ENCODE data around the gene ETDB. TPM values are rescaled to one million over a fixed set of nuclear protein-coding genes. Genes with fewer than 3 reads are reported as not detected.

The ETDB gene
- total and polyA plus RNA-seq, 2 experiments from 2014 or later = not detected

DNA sequence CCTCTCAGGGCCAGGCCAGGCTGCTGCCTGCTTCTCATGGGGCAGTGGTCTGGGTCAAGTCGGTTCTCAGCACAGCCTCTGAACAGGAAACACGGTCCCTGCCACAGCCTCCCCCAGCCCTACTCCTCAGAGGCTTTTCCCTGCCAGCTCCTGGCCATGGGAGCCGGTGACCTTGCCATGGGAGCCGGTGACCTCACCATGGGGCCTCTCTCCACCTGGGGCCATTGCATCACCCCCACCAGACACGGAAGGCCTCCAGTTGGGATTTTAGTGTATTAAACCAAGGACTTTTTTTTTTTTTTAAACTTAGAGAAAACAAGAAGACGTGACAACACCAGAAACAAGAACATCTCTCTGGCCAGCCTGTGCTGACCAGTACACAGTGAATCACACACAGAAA lies 25.6 kb downstream of the ETDB start:
- peaks cover 14% of the 10 kb centered on the region for H3K27me3 Mint-ChIP-seq (ENCODE audit: insufficient read depth, low read depth, poor library complexity)
- no peaks in the 10 kb centered on the region for H3F3A ChIP-seq (replicated peaks; ENCODE audit: low read depth)
- peaks cover 4% of the 10 kb centered on the region; the same call in 1 of the 3 replicates for H3K9me3 Mint-ChIP-seq
- H3K79me2 ChIP-seq (replicated peaks; ENCODE audit: insufficient read depth) = no peaks in the 10 kb centered on the region
- no peaks in the 10 kb centered on the region for H3K9me2 ChIP-seq (ENCODE audit: insufficient read depth)
- TF ChIP-seq NANOG (IDR thresholded peaks at IDR 0.05; ENCODE audit: borderline replicate concordance) (no peak), CREB1 (CRISPR knock-in tag; IDR thresholded peaks at IDR 0.05; ENCODE audit: low read depth) (no peak), POLR2AphosphoS5 (IDR thresholded peaks at IDR 0.05; ENCODE audit: low read depth) (no peak), EZH2phosphoT487 (IDR thresholded peaks at IDR 0.05; ENCODE audit: unreplicated experiment) (no peak), ZNF114 (CRISPR knock-in tag; IDR thresholded peaks at IDR 0.05) (no peak), EZH2 (IDR thresholded peaks at IDR 0.05; ENCODE audit: low read depth, unreplicated experiment) (no peak), STAT1 (IDR thresholded peaks at IDR 0.05; ENCODE audit: unreplicated experiment) (no peak), JUNB (IDR thresholded peaks at IDR 0.05; ENCODE audit: unreplicated experiment) (no peak), ZNF331 (CRISPR knock-in tag; IDR thresholded peaks at IDR 0.05; ENCODE audit: low read depth) (no peak)
- TF ChIP-seq, protein P1, sequence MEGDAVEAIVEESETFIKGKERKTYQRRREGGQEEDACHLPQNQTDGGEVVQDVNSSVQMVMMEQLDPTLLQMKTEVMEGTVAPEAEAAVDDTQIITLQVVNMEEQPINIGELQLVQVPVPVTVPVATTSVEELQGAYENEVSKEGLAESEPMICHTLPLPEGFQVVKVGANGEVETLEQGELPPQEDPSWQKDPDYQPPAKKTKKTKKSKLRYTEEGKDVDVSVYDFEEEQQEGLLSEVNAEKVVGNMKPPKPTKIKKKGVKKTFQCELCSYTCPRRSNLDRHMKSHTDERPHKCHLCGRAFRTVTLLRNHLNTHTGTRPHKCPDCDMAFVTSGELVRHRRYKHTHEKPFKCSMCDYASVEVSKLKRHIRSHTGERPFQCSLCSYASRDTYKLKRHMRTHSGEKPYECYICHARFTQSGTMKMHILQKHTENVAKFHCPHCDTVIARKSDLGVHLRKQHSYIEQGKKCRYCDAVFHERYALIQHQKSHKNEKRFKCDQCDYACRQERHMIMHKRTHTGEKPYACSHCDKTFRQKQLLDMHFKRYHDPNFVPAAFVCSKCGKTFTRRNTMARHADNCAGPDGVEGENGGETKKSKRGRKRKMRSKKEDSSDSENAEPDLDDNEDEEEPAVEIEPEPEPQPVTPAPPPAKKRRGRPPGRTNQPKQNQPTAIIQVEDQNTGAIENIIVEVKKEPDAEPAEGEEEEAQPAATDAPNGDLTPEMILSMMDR (conservative IDR thresholded peaks at IDR 0.05; ENCODE audit: low read depth in 2 of 2) = no peak
- TF ChIP-seq, protein P2, sequence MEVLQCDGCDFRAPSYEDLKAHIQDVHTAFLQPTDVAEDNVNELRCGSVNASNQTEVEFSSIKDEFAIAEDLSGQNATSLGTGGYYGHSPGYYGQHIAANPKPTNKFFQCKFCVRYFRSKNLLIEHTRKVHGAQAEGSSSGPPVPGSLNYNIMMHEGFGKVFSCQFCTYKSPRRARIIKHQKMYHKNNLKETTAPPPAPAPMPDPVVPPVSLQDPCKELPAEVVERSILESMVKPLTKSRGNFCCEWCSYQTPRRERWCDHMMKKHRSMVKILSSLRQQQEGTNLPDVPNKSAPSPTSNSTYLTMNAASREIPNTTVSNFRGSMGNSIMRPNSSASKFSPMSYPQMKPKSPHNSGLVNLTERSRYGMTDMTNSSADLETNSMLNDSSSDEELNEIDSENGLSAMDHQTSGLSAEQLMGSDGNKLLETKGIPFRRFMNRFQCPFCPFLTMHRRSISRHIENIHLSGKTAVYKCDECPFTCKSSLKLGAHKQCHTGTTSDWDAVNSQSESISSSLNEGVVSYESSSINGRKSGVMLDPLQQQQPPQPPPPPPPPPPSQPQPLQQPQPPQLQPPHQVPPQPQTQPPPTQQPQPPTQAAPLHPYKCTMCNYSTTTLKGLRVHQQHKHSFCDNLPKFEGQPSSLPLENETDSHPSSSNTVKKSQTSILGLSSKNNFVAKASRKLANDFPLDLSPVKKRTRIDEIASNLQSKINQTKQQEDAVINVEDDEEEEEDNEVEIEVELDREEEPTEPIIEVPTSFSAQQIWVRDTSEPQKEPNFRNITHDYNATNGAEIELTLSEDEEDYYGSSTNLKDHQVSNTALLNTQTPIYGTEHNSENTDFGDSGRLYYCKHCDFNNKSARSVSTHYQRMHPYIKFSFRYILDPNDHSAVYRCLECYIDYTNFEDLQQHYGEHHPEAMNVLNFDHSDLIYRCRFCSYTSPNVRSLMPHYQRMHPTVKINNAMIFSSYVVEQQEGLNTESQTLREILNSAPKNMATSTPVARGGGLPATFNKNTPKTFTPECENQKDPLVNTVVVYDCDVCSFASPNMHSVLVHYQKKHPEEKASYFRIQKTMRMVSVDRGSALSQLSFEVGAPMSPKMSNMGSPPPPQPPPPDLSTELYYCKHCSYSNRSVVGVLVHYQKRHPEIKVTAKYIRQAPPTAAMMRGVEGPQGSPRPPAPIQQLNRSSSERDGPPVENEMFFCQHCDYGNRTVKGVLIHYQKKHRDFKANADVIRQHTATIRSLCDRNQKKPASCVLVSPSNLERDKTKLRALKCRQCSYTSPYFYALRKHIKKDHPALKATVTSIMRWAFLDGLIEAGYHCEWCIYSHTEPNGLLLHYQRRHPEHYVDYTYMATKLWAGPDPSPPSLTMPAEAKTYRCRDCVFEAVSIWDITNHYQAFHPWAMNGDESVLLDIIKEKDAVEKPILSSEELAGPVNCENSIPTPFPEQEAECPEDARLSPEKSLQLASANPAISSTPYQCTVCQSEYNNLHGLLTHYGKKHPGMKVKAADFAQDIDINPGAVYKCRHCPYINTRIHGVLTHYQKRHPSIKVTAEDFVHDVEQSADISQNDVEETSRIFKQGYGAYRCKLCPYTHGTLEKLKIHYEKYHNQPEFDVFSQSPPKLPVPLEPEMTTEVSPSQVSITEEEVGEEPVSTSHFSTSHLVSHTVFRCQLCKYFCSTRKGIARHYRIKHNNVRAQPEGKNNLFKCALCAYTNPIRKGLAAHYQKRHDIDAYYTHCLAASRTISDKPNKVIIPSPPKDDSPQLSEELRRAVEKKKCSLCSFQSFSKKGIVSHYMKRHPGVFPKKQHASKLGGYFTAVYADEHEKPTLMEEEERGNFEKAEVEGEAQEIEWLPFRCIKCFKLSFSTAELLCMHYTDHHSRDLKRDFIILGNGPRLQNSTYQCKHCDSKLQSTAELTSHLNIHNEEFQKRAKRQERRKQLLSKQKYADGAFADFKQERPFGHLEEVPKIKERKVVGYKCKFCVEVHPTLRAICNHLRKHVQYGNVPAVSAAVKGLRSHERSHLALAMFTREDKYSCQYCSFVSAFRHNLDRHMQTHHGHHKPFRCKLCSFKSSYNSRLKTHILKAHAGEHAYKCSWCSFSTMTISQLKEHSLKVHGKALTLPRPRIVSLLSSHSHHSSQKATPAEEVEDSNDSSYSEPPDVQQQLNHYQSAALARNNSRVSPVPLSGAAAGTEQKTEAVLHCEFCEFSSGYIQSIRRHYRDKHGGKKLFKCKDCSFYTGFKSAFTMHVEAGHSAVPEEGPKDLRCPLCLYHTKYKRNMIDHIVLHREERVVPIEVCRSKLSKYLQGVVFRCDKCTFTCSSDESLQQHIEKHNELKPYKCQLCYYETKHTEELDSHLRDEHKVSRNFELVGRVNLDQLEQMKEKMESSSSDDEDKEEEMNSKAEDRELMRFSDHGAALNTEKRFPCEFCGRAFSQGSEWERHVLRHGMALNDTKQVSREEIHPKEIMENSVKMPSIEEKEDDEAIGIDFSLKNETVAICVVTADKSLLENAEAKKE (CRISPR knock-in tag; IDR thresholded peaks at IDR 0.05) = no peak
- TF ChIP-seq, protein P3, sequence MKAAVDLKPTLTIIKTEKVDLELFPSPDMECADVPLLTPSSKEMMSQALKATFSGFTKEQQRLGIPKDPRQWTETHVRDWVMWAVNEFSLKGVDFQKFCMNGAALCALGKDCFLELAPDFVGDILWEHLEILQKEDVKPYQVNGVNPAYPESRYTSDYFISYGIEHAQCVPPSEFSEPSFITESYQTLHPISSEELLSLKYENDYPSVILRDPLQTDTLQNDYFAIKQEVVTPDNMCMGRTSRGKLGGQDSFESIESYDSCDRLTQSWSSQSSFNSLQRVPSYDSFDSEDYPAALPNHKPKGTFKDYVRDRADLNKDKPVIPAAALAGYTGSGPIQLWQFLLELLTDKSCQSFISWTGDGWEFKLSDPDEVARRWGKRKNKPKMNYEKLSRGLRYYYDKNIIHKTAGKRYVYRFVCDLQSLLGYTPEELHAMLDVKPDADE (IDR thresholded peaks at IDR 0.05) = no peak
- TF ChIP-seq, protein P4, sequence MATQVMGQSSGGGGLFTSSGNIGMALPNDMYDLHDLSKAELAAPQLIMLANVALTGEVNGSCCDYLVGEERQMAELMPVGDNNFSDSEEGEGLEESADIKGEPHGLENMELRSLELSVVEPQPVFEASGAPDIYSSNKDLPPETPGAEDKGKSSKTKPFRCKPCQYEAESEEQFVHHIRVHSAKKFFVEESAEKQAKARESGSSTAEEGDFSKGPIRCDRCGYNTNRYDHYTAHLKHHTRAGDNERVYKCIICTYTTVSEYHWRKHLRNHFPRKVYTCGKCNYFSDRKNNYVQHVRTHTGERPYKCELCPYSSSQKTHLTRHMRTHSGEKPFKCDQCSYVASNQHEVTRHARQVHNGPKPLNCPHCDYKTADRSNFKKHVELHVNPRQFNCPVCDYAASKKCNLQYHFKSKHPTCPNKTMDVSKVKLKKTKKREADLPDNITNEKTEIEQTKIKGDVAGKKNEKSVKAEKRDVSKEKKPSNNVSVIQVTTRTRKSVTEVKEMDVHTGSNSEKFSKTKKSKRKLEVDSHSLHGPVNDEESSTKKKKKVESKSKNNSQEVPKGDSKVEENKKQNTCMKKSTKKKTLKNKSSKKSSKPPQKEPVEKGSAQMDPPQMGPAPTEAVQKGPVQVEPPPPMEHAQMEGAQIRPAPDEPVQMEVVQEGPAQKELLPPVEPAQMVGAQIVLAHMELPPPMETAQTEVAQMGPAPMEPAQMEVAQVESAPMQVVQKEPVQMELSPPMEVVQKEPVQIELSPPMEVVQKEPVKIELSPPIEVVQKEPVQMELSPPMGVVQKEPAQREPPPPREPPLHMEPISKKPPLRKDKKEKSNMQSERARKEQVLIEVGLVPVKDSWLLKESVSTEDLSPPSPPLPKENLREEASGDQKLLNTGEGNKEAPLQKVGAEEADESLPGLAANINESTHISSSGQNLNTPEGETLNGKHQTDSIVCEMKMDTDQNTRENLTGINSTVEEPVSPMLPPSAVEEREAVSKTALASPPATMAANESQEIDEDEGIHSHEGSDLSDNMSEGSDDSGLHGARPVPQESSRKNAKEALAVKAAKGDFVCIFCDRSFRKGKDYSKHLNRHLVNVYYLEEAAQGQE (IDR thresholded peaks at IDR 0.05; ENCODE audit: unreplicated experiment) = no peak
- DNase-seq (ENCODE audit: low spot score) = no peak
- H3K4me3 Mint-ChIP-seq = no peak overlapping the region
- H3K4me1 ChIP-seq (ENCODE audit: insufficient read depth) = peaks cover 3% of the 10 kb centered on the region; the same call in 1 of the 2 replicates
- no peak overlapping the region for H3K27ac ChIP-seq (ENCODE audit: low read depth)
- no peak overlapping the region for H2AFZ ChIP-seq
- no peak overlapping the region for H3K27ac Mint-ChIP-seq
- no peak overlapping the region for H3K4me3 ChIP-seq
- no peaks in the 10 kb centered on the region for H4K20me1 ChIP-seq (replicated peaks; ENCODE audit: insufficient read depth)
- 0 out of 2 replicates have a peak, but pooled peaks cover 6% of the 10 kb centered on the region for H3K27me3 ChIP-seq (ENCODE audit: insufficient read depth)
- no peaks in the 10 kb centered on the region for H3K36me3 ChIP-seq (ENCODE audit: insufficient read depth)
- no peak for ATAC-seq
- H3K4me1 Mint-ChIP-seq = peaks cover 21% of the 10 kb centered on the region
- peaks cover 12% of the 10 kb centered on the region for H3K36me3 Mint-ChIP-seq (ENCODE audit: low read depth)
- no peak overlapping the region for H3K4me2 ChIP-seq

Measured in GM23338 (cell line).